Testis (tissue), 2 donors: ENCODE results near the gene TRMT11.

ENCODE experiments used
- POLR2A ChIP-seq: fragments of 450-650 bp; IDR thresholded peaks from one replicate; pipeline ENCODE4 v1.6.1; 2017; ENCODE audit warnings: antibody characterized with exemption, mild to moderate bottlenecking, moderate library complexity
- TF ChIP-seq, protein P1 (sequence below), 3 experiments: fragments of 450-650 bp in 2 of 3; fragments of 200-600 bp in 1 of 3; sonication (generic) in 1 of 3; IDR thresholded peaks; one replicate each; pipeline ENCODE4 v1.5.1; 2016 to 2019; ENCODE audit warnings: antibody characterized with exemption in 3 of 3, mild to moderate bottlenecking in 2 of 3, moderate library complexity in 1 of 3

- no peak for TF ChIP-seq POLR2A
- TF ChIP-seq, protein P1, sequence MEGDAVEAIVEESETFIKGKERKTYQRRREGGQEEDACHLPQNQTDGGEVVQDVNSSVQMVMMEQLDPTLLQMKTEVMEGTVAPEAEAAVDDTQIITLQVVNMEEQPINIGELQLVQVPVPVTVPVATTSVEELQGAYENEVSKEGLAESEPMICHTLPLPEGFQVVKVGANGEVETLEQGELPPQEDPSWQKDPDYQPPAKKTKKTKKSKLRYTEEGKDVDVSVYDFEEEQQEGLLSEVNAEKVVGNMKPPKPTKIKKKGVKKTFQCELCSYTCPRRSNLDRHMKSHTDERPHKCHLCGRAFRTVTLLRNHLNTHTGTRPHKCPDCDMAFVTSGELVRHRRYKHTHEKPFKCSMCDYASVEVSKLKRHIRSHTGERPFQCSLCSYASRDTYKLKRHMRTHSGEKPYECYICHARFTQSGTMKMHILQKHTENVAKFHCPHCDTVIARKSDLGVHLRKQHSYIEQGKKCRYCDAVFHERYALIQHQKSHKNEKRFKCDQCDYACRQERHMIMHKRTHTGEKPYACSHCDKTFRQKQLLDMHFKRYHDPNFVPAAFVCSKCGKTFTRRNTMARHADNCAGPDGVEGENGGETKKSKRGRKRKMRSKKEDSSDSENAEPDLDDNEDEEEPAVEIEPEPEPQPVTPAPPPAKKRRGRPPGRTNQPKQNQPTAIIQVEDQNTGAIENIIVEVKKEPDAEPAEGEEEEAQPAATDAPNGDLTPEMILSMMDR (IDR thresholded peaks at IDR 0.05): no peak
These were observed 45.9 kb upstream of the TRMT11 start for GRCh38 chr6:125940247-125941041.
